Fibroblast of skin of scalp (primary cell): ENCODE data around the gene KCNB1.
"Not testable (repeated sequence)": the region's sequence is repeated elsewhere in the genome, so short reads cannot be mapped to it uniquely, and the experiment has no call there.

Source experiments
- DNase-seq: peaks from one replicate; pipeline ENCODE4 v3.0.0-alpha.2; 2013

KCNB1 gene

GRCh38 chr20:49318091-49318429 is 164.4 kb downstream of the KCNB1 start:
- DNase-seq = no peak

GRCh38 chr20:49316704-49317103 is 165.8 kb downstream of the KCNB1 start:
- no peak for DNase-seq

GRCh38 chr20:49315580-49315979 is 166.9 kb downstream of the KCNB1 start:
- DNase-seq = no peak

GRCh38 chr20:49314052-49314451 is 168.4 kb downstream of the KCNB1 start:
- not testable (repeated sequence) for DNase-seq
